Vagina (tissue), 2 donors: ENCODE data around the gene MCM3. TPM values are rescaled to one million over a fixed set of nuclear protein-coding genes. Genes with fewer than 3 reads are reported as not detected.

ENCODE experiments used
- DNase-seq, 2 donors: peaks; one replicate each; pipeline ENCODE4 v3.0.0-alpha.2; 2017; ENCODE audit errors: extremely low spot score in 2 of 2
- H3K27ac ChIP-seq: fragments of 200-600 bp; sonication (generic); one replicate; pipeline ENCODE4 v1.5.1; 2019
- H3K27me3 ChIP-seq: fragments of 200-600 bp; sonication (generic); one replicate; pipeline ENCODE4 v1.5.1; 2019
- H3K36me3 ChIP-seq, 2 donors: fragments of 200-600 bp; sonication (generic); one replicate each; pipeline ENCODE4 v1.5.1; 2017 to 2019
- H3K4me1 ChIP-seq: fragments of 200-600 bp; sonication (generic); one replicate; pipeline ENCODE4 v1.5.1; 2019
- H3K4me3 ChIP-seq, 2 donors: fragments of 200-600 bp; sonication (generic); 1 replicate in 1 of 2; 2 replicates in 1 of 2; pipeline ENCODE4 v1.5.1; 2016 to 2019
- H3K9me3 ChIP-seq: fragments of 200-600 bp; sonication (generic); one replicate; pipeline ENCODE4 v1.5.1; 2019
- POLR2A ChIP-seq, 2 donors: fragments of 450-650 bp; IDR thresholded peaks; one replicate each; pipeline ENCODE4 v1.6.1; 2017; ENCODE audit warnings: antibody characterized with exemption in 2 of 2, mild to moderate bottlenecking in 2 of 2, moderate library complexity in 2 of 2
- POLR2AphosphoS5 ChIP-seq, 2 donors: sonication (generic); formaldehyde crosslinking; IDR thresholded peaks; one replicate each; pipeline ENCODE4 v1.9.0; 2017; ENCODE audit warnings: antibody characterized with exemption in 2 of 2, mild to moderate bottlenecking in 2 of 2, low read depth in 1 of 2; ENCODE audit not compliant: insufficient read depth in 1 of 2
- intact Hi-C: fragments of 100-400 bp; cut with DNase I; formaldehyde crosslinking; loops from one replicate; pipeline ENCODE4 v1.15.1; 2023
- total RNA-seq: library from RNA; depleted of rRNA; stranded (reverse); fragments of >200 nt; gene quantifications from one replicate; pipeline ENCODE4 v1.2.3, GENCODE V29; 2016
- TF ChIP-seq, protein P1 (sequence below), 3 experiments: fragments of 450-650 bp in 2 of 3; fragments of 200-600 bp in 1 of 3; sonication (generic) in 1 of 3; IDR thresholded peaks; one replicate each; pipeline ENCODE4 v1.5.1; 2017 to 2019; ENCODE audit warnings: antibody characterized with exemption in 3 of 3, mild to moderate bottlenecking in 2 of 3, moderate library complexity in 2 of 3

Gene MCM3
- total RNA-seq, 1 donor from 2014 or later = 36.3 TPM

DNA sequence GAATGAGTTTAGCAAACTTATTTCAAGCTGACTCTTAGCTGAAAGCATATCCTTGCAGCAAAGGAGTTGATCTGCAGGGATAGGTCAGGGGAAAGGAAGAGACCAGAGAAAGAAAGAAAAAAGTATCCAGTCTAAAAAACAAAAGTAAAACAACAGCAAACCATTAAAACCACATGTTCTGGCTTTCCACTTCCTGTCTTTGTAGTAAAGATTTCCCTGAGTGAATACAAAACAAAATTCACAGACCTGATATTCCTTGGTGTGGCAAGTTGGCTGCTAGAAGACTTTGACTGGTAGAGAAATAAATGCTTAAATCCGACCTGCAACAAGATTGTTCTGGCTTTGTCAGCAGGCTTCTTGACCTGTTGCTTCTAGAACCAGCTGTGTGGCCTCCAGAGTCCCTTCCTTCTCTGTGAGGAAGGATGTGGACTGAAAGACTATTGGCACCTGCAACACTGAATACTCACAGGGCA, 23.4 kb upstream of the MCM3 start:
- no peak for DNase-seq
- TF ChIP-seq POLR2AphosphoS5 (IDR thresholded peaks at IDR 0.05; ENCODE audit: insufficient read depth in 1 of 2, low read depth in 1 of 2) (no peak), POLR2A (IDR thresholded peaks at IDR 0.05) (no peak)
- TF ChIP-seq, protein P1, sequence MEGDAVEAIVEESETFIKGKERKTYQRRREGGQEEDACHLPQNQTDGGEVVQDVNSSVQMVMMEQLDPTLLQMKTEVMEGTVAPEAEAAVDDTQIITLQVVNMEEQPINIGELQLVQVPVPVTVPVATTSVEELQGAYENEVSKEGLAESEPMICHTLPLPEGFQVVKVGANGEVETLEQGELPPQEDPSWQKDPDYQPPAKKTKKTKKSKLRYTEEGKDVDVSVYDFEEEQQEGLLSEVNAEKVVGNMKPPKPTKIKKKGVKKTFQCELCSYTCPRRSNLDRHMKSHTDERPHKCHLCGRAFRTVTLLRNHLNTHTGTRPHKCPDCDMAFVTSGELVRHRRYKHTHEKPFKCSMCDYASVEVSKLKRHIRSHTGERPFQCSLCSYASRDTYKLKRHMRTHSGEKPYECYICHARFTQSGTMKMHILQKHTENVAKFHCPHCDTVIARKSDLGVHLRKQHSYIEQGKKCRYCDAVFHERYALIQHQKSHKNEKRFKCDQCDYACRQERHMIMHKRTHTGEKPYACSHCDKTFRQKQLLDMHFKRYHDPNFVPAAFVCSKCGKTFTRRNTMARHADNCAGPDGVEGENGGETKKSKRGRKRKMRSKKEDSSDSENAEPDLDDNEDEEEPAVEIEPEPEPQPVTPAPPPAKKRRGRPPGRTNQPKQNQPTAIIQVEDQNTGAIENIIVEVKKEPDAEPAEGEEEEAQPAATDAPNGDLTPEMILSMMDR (IDR thresholded peaks at IDR 0.05) = no peak
- H3K36me3 ChIP-seq = no peaks in the 10 kb centered on the region
- H3K9me3 ChIP-seq = no peaks in the 10 kb centered on the region
- intact Hi-C loops = no loop called here
- H3K27me3 ChIP-seq = no peaks in the 10 kb centered on the region
- H3K27ac ChIP-seq = no peak overlapping the region
- peaks cover 18% of the 10 kb centered on the region for H3K4me1 ChIP-seq
- H3K4me3 ChIP-seq = no peak overlapping the region

DNA sequence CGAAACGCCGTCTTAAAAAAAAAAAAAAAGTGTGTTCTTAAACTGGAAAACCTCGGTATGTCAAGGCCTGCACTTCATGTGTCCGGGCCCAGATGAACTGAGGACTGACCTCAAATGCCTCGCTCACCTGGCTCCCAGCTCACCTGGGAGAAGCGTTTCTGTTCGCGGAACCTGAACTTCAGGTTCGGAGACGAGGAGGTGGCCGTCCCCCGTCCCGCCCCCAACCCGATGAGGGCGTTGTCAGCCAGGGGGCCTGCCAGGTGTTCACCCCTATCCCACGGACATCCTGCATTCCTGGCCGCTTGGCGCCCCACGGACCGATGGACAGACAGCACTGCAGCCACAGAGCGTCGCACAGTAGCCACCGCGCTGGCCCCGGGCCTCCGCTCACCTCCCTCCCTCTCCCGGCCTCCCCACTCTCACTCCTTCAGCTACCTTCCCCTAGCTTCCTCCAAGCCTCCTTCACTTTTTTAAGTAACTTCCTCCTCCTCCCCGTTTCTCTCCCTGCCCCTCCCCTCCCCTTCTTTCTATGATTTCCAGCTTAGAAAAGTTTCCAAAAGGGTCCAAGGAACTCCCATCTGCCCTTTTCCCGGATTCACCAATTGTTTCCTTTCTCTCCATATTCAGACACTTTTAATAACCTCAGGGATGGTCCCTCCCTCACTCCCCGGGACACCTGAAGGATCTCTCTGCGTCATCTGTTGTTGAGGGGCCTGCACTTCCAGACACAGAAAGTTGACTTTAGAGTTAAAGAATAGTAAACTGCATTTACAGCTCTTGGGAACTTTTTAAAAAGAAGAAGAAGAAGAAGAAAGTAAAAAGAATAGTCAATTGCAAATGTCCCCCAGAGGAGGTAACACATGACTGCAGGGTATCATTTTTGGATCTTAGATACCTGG, 22.7 kb upstream of the MCM3 start:
- H3K9me3 ChIP-seq = no peaks in the 10 kb centered on the region
- H3K4me3 ChIP-seq = no peak overlapping the region
- H3K4me1 ChIP-seq = peaks cover 18% of the 10 kb centered on the region
- DNase-seq = no peak
- no peaks in the 10 kb centered on the region for H3K36me3 ChIP-seq
- no peak overlapping the region for H3K27ac ChIP-seq
- intact Hi-C loops = no loop called here
- no peaks in the 10 kb centered on the region for H3K27me3 ChIP-seq
- TF ChIP-seq POLR2A (IDR thresholded peaks at IDR 0.05) = no peak
- TF ChIP-seq POLR2AphosphoS5 (IDR thresholded peaks at IDR 0.05; ENCODE audit: insufficient read depth in 1 of 2, low read depth in 1 of 2) = no peak
- TF ChIP-seq, protein P1 (IDR thresholded peaks at IDR 0.05) = no peak

DNA sequence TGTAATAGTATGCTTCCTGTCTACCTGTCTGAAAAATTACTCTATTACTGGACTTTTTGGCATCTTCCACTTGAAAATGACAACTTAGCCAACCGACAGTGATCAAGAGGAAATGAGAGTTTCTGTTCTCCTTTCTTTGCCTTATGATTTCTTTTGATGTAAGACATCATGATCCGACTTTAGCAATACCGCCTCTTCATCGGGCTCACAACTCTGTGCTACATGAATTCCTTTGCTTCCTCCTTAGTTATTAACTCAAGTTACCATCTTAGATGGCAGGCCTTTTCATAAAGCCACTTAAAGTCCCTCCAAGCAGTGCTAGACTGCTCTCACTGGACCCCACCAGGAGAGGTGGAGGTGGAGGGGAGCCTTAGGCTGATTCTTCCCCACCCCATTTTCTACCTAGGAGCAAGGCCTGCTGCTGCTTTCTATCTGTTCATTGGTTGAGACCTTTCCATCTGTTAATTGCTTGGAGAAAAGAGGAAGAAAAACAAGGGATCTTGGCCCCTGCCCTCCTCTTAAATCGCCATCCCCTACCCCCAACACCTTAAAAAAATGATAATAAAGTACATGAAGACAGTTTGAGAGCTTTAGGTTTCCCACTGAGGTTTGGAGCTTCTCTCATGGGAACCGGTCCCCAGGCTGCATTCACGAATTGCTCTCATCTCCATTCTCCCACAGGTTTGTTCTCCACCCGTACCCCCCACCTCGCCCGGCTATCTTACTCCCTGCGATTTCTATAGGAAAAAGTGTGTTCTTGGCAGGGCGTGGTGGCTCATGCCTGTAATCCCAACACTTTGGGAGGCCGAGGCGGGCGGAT, 21.6 kb upstream of the MCM3 start:
- no peaks in the 10 kb centered on the region for H3K27me3 ChIP-seq
- H3K9me3 ChIP-seq = no peaks in the 10 kb centered on the region
- H3K36me3 ChIP-seq = no peaks in the 10 kb centered on the region
- TF ChIP-seq POLR2A (IDR thresholded peaks at IDR 0.05) = no peak
- TF ChIP-seq POLR2AphosphoS5 (IDR thresholded peaks at IDR 0.05; ENCODE audit: insufficient read depth in 1 of 2, low read depth in 1 of 2) = no peak
- TF ChIP-seq, protein P1 (IDR thresholded peaks at IDR 0.05) = no peak
- peaks cover 18% of the 10 kb centered on the region for H3K4me1 ChIP-seq
- no peak for DNase-seq
- no peak overlapping the region for H3K27ac ChIP-seq
- no peak overlapping the region for H3K4me3 ChIP-seq
- intact Hi-C loops = no loop called here

DNA sequence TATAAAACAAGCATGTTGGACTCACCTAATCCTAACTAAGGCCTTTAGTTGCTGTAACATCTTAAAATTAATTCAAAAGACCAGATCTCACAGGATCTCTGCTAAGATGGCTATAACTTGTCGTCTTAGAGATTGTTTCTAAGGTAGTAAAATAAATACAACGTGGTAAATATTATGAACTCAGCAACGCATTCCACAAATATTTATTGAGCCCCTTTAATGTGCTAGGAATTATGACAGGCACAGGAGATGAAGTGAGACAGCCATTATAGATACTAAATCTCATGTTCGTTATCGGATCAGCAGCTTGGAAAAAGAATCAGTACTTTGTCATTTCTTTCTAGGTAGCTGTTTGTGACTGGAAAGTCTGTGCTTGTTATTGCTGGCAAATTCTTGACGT, 20.9 kb upstream of the MCM3 start:
- Histone ChIP-seq H3K36me3 (no peaks in the 10 kb centered on the region), H3K4me3 (no peak overlapping the region), H3K27me3 (no peaks in the 10 kb centered on the region), H3K9me3 (no peaks in the 10 kb centered on the region), H3K27ac (no peak overlapping the region), H3K4me1 (peaks cover 18% of the 10 kb centered on the region)
- intact Hi-C loops = no loop called here
- DNase-seq = no peak
- TF ChIP-seq POLR2A (IDR thresholded peaks at IDR 0.05) (no peak), POLR2AphosphoS5 (IDR thresholded peaks at IDR 0.05; ENCODE audit: insufficient read depth in 1 of 2, low read depth in 1 of 2) (no peak)

DNA sequence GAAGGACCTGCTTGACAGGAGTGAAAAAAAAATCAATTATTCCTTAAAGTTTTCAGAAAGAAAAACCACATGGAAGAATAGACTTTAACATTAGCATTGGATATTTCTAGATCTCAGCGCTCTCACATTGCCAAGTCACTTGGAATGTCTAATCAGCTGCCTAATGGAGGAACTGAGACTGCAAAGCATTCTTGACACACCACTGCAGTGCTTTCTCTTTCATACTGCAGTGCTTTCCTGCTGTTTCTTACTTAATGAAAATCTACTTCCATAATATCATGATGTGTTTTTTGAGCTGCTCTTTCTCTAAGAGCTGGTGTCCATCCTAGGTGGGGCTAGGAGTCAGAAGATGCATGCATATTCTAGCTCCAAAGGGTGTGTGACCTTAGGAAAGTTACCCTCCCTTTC, 20.4 kb upstream of the MCM3 start:
- Histone ChIP-seq H3K9me3 (no peaks in the 10 kb centered on the region), H3K36me3 (no peaks in the 10 kb centered on the region), H3K4me3 (peak overlapping the region in 1 of 2 donors; percentile 0), H3K4me1 (peaks cover 18% of the 10 kb centered on the region), H3K27me3 (no peaks in the 10 kb centered on the region), H3K27ac (peak overlapping the region; percentile 51)
- intact Hi-C loops = no loop called here
- no peak for TF ChIP-seq POLR2A (IDR thresholded peaks at IDR 0.05)
- no peak for TF ChIP-seq POLR2AphosphoS5 (IDR thresholded peaks at IDR 0.05; ENCODE audit: insufficient read depth in 1 of 2, low read depth in 1 of 2)
- TF ChIP-seq, protein P1 (IDR thresholded peaks at IDR 0.05) = no peak
- no peak for DNase-seq
